Mesendoderm (in vitro differentiated cells): ENCODE results near the gene FES.

Source experiments
- DNase-seq: peaks from one replicate; pipeline ENCODE4 v3.0.0; 2013
- H2AK5ac ChIP-seq: 2 replicates; pipeline ENCODE4 v1.6.1; 2013; ENCODE audit warnings: low read length, inconsistent platforms
- H2BK120ac ChIP-seq: 2 replicates; pipeline ENCODE4 v1.6.1; 2013; ENCODE audit warnings: low read depth, mild to moderate bottlenecking, low read length, moderate library complexity, mixed read lengths
- H2BK15ac ChIP-seq: replicated peaks from 2 replicates; pipeline ENCODE4 v1.6.1; 2013; ENCODE audit warnings: low read depth, mild to moderate bottlenecking, moderate library complexity
- H2BK5ac ChIP-seq: 2 replicates; pipeline ENCODE4 v1.6.1; 2013; ENCODE audit warnings: low read length, inconsistent platforms
- H3K18ac ChIP-seq: 2 replicates; pipeline ENCODE4 v1.6.1; 2013; ENCODE audit warnings: mild to moderate bottlenecking, low read length, mixed read lengths
- H3K23ac ChIP-seq: one replicate; pipeline ENCODE4 v1.6.1; 2013; ENCODE audit warnings: low read length
- H3K27ac ChIP-seq: 2 replicates; pipeline ENCODE4 v1.5.1; 2013; ENCODE audit warnings: low read depth, mild to moderate bottlenecking, inconsistent platforms, low read length, moderate library complexity
- H3K27me3 ChIP-seq: 2 replicates; pipeline ENCODE4 v1.6.1; 2013; ENCODE audit warnings: low read length, control low read depth, mild to moderate bottlenecking, inconsistent platforms; ENCODE audit not compliant: insufficient read depth, poor library complexity
- H3K36me3 ChIP-seq: 2 replicates; pipeline ENCODE4 v1.6.1; 2013; ENCODE audit warnings: low read length, inconsistent platforms; ENCODE audit not compliant: control insufficient read depth, insufficient read depth
- H3K4ac ChIP-seq: one replicate; pipeline ENCODE4 v1.6.1; 2013; ENCODE audit warnings: low read depth, mild to moderate bottlenecking, low read length, moderate library complexity
- H3K4me1 ChIP-seq: 2 replicates; pipeline ENCODE4 v1.6.1; 2013; ENCODE audit warnings: low read depth, low read length, inconsistent platforms; ENCODE audit not compliant: control insufficient read depth
- H3K4me2 ChIP-seq: 2 replicates; pipeline ENCODE4 v1.6.1; 2013; ENCODE audit warnings: low read length
- H3K4me3 ChIP-seq: 2 replicates; pipeline ENCODE4 v1.5.1; 2013; ENCODE audit warnings: mild to moderate bottlenecking, low read length
- H3K56ac ChIP-seq: one replicate; pipeline ENCODE4 v1.6.1; 2013; ENCODE audit warnings: low read length
- H3K79me1 ChIP-seq: 2 replicates; pipeline ENCODE4 v1.6.1; 2013; ENCODE audit warnings: low read length, inconsistent platforms
- H3K79me2 ChIP-seq: 2 replicates; pipeline ENCODE4 v1.6.1; 2013; ENCODE audit warnings: mild to moderate bottlenecking, low read length; ENCODE audit not compliant: control insufficient read depth, insufficient read depth
- H3K9ac ChIP-seq: 2 replicates; pipeline ENCODE4 v1.6.1; 2013; ENCODE audit warnings: low read length, inconsistent platforms
- H4K5ac ChIP-seq: one replicate; pipeline ENCODE4 v1.6.1; 2013; ENCODE audit warnings: low read length
- H4K8ac ChIP-seq: one replicate; pipeline ENCODE4 v1.6.1; 2013; ENCODE audit warnings: low read depth, mild to moderate bottlenecking, control low read depth, low read length, moderate library complexity
- WGBS: extraction: QIAGEN DNeasy Blood & Tissue Kit; methylation state at CpG from one replicate; pipeline ENCODE4 v1.1.7; 2013; ENCODE audit warnings: low lambda C conversion rate, missing lambda C conversion rate; ENCODE audit not compliant: insufficient coverage; ENCODE audit errors: extremely low coverage; 5-methylcytosine and 5-hydroxymethylcytosine counted together

FES gene

GRCh38 chr15:90878660-90879059, 5.6 kb upstream of the FES start:
- H2AK5ac ChIP-seq, result no peak overlapping the region
- no CpG with 5 or more reads among the region's 15 CpGs for WGBS
- no peak overlapping the region for H2BK120ac ChIP-seq
- H3K18ac ChIP-seq, result no peak overlapping the region
- H2BK15ac ChIP-seq, result no peak overlapping the region
- H3K9ac ChIP-seq, result no peak overlapping the region
- no peak overlapping the region for H3K4ac ChIP-seq
- peaks cover 11% of the 10 kb centered on the region for H3K36me3 ChIP-seq
- no peak overlapping the region for H2BK5ac ChIP-seq
- no peak overlapping the region for H4K8ac ChIP-seq
- H3K56ac ChIP-seq, result no peak overlapping the region
- H3K79me1 ChIP-seq, result peaks cover 3% of the 10 kb centered on the region
- no peak overlapping the region for H3K4me3 ChIP-seq
- H3K23ac ChIP-seq, result no peak overlapping the region
- no peak overlapping the region for H3K4me2 ChIP-seq
- H4K5ac ChIP-seq, result no peak overlapping the region
- H3K27me3 ChIP-seq, result no peaks in the 10 kb centered on the region
- DNase-seq, result no peak
- no peak overlapping the region for H3K27ac ChIP-seq
- peaks cover 4% of the 10 kb centered on the region for H3K4me1 ChIP-seq
- H3K79me2 ChIP-seq, result peaks cover 15% of the 10 kb centered on the region

DNA sequence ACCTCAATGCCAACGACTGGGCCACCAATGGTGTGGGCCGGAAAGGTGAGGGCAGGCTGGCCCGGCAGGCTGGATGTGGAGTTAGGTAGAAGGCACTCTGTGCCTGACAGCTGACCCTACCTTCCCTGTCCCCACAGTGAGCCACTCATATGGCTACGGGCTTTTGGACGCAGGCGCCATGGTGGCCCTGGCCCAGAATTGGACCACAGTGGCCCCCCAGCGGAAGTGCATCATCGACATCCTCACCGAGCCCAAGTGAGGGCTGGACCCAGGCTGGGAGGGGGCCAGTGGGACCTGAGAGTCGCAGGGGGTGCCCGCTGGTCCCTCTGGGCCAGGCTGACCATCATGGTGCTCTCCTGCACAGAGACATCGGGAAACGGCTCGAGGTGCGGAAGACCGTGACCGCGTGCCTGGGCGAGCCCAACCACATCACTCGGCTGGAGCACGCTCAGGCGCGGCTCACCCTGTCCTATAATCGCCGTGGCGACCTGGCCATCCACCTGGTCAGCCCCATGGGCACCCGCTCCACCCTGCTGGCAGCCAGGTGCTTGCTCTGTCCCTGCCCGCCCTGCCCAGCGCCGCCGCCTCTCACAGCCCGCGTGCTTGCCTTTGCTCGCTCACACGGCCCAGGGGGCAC, 4.5 kb upstream of the FES start:
- Histone ChIP-seq H2BK15ac (no peak overlapping the region), H3K27ac (no peak overlapping the region), H3K27me3 (no peaks in the 10 kb centered on the region), H3K9ac (no peak overlapping the region), H3K23ac (no peak overlapping the region), H4K5ac (no peak overlapping the region), H3K4me1 (peaks cover 3% of the 10 kb centered on the region), H3K4me3 (no peak overlapping the region), H2BK120ac (no peak overlapping the region), H3K4ac (no peak overlapping the region), H3K56ac (no peak overlapping the region), H2BK5ac (no peak overlapping the region), H3K79me1 (no peaks in the 10 kb centered on the region), H3K36me3 (peaks cover 11% of the 10 kb centered on the region), H3K79me2 (peaks cover 6% of the 10 kb centered on the region), H3K18ac (no peak overlapping the region), H2AK5ac (no peak overlapping the region), H3K4me2 (no peak overlapping the region), H4K8ac (no peak overlapping the region)
- no peak for DNase-seq
- no CpG with 5 or more reads among the region's 35 CpGs for WGBS

DNA sequence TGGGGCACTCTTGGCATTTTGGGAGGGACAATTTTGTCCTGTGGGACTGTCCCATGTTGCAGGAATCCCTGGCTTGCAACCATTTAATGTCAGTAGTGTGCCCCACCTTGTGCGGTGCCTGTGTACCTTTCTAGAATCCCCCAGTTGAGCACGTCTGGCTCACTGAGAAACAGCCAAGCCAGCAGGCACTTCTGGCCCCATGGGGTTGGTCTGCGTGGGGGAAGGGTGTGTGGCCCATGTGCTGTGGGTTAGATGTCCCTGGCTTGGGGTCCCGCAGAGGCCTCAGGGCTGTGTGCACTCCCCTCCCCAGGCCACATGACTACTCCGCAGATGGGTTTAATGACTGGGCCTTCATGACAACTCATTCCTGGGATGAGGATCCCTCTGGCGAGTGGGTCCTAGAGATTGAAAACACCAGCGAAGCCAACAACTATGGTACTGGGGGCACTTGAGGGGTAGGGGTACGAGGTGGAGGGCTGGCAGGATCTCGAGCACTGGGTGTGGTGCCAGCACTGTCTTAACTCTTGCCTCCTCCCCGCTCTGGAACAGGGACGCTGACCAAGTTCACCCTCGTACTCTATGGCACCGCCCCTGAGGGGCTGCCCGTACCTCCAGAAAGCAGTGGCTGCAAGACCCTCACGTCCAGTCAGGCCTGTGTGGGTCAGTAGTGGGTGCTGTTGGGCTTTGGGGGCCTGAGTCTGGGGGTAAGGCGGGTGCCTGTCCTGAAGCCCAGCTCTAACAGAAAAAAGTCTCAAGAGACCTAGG, 3.7 kb upstream of the FES start:
- H3K27ac ChIP-seq, result no peak overlapping the region
- H2BK5ac ChIP-seq, result no peak overlapping the region
- H3K56ac ChIP-seq, result no peak overlapping the region
- no peak overlapping the region for H4K8ac ChIP-seq
- no peak overlapping the region for H2BK15ac ChIP-seq
- no CpG with 5 or more reads among the region's 16 CpGs for WGBS
- no peak overlapping the region for H3K18ac ChIP-seq
- H3K79me2 ChIP-seq, result peaks cover under 1% of the 10 kb centered on the region
- H4K5ac ChIP-seq, result no peak overlapping the region
- H2BK120ac ChIP-seq, result no peak overlapping the region
- H3K36me3 ChIP-seq, result peaks cover 11% of the 10 kb centered on the region
- H3K4ac ChIP-seq, result no peak overlapping the region
- H3K23ac ChIP-seq, result no peak overlapping the region
- H3K9ac ChIP-seq, result no peak overlapping the region
- H2AK5ac ChIP-seq, result no peak overlapping the region
- no peak overlapping the region for H3K4me2 ChIP-seq
- H3K27me3 ChIP-seq, result no peaks in the 10 kb centered on the region
- no peaks in the 10 kb centered on the region for H3K79me1 ChIP-seq
- no peak overlapping the region for H3K4me3 ChIP-seq
- peaks cover 3% of the 10 kb centered on the region for H3K4me1 ChIP-seq
- no peak for DNase-seq

DNA sequence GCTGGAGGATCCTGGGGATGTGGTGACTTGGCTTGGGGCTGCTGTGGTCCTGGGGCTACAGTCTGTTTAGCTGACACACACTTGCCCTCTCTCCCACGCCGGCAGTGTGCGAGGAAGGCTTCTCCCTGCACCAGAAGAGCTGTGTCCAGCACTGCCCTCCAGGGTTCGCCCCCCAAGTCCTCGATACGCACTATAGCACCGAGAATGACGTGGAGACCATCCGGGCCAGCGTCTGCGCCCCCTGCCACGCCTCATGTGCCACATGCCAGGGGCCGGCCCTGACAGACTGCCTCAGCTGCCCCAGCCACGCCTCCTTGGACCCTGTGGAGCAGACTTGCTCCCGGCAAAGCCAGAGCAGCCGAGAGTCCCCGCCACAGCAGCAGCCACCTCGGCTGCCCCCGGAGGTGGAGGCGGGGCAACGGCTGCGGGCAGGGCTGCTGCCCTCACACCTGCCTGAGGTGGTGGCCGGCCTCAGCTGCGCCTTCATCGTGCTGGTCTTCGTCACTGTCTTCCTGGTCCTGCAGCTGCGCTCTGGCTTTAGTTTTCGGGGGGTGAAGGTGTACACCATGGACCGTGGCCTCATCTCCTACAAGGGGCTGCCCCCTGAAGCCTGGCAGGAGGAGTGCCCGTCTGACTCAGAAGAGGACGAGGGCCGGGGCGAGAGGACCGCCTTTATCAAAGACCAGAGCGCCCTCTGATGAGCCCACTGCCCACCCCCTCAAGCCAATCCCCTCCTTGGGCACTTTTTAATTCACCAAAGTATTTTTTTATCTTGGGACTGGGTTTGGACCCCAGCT, 2.9 kb upstream of the FES start:
- Histone ChIP-seq H3K4me3 (no peak overlapping the region), H3K4me1 (peaks cover 5% of the 10 kb centered on the region), H3K9ac (no peak overlapping the region), H3K79me2 (no peaks in the 10 kb centered on the region), H3K4me2 (no peak overlapping the region), H3K56ac (no peak overlapping the region), H3K18ac (no peak overlapping the region), H2BK5ac (no peak overlapping the region), H3K79me1 (no peaks in the 10 kb centered on the region), H3K36me3 (peaks cover 10% of the 10 kb centered on the region), H3K4ac (no peak overlapping the region), H4K8ac (no peak overlapping the region), H3K27ac (no peak overlapping the region), H2AK5ac (no peak overlapping the region), H4K5ac (no peak overlapping the region), H3K27me3 (no peaks in the 10 kb centered on the region), H2BK15ac (no peak overlapping the region), H2BK120ac (no peak overlapping the region), H3K23ac (no peak overlapping the region)
- WGBS, result no CpG with 5 or more reads among the region's 35 CpGs
- DNase-seq, result no peak

- Histone ChIP-seq H3K56ac (no peak overlapping the region), H3K4me2 (no peak overlapping the region), H2BK120ac (no peak overlapping the region), H3K36me3 (peaks cover 10% of the 10 kb centered on the region), H3K79me1 (no peaks in the 10 kb centered on the region), H2AK5ac (no peak overlapping the region), H4K5ac (no peak overlapping the region), H3K4me1 (peaks cover 5% of the 10 kb centered on the region), H2BK5ac (no peak overlapping the region), H3K4me3 (no peak overlapping the region), H3K23ac (no peak overlapping the region), H3K27me3 (no peaks in the 10 kb centered on the region), H4K8ac (no peak overlapping the region), H2BK15ac (no peak overlapping the region), H3K27ac (no peak overlapping the region), H3K9ac (no peak overlapping the region), H3K4ac (no peak overlapping the region), H3K18ac (no peak overlapping the region), H3K79me2 (no peaks in the 10 kb centered on the region)
- DNase-seq, result no peak
- no CpG with 5 or more reads among the region's 19 CpGs for WGBS
Measured at GRCh38 chr15:90881978-90882721, 2.2 kb upstream of the FES start.
